Stomach (tissue), 9 donors: ENCODE results near the gene PPP1R9A. TPM values are rescaled to one million over a fixed set of nuclear protein-coding genes. Genes with fewer than 3 reads are reported as not detected.

ENCODE experiments used
- DNase-seq, 2 donors: peaks; one replicate each; pipeline versions ENCODE4 v3.0.0 to v3.0.0-alpha.2; 2013 to 2019
- H3K27ac ChIP-seq, 5 donors: fragments of 200-600 bp in 4 of 5; sonication (generic) in 4 of 5; one replicate each; pipeline ENCODE4 v1.5.1; 2013 to 2019; ENCODE audit warnings: mild to moderate bottlenecking in 1 of 5, moderate library complexity in 1 of 5
- H3K27me3 ChIP-seq, 3 donors: fragments of 200-600 bp; sonication (generic); one replicate each; pipeline ENCODE4 v1.5.1; 2017 to 2019; ENCODE audit warnings: mixed run types in 1 of 3
- H3K36me3 ChIP-seq, 4 donors: fragments of 200-600 bp; sonication (generic); 1 replicate in 3 of 4; 2 replicates in 1 of 4; pipeline ENCODE4 v1.5.1; 2016 to 2019
- H3K4me1 ChIP-seq, 4 donors: fragments of 200-600 bp; sonication (generic); one replicate each; pipeline ENCODE4 v1.5.1; 2016 to 2019
- H3K4me3 ChIP-seq, 4 donors: fragments of 200-600 bp; sonication (generic) in 3 of 4; one replicate each; pipeline ENCODE4 v1.5.1; 2016 to 2019; ENCODE audit warnings: mild to moderate bottlenecking in 1 of 4
- H3K9me3 ChIP-seq, 4 donors: fragments of 200-600 bp; sonication (generic); one replicate each; pipeline ENCODE4 v1.5.1; 2016 to 2019
- EP300 ChIP-seq: sonication (generic); formaldehyde crosslinking; IDR thresholded peaks from one replicate; pipeline ENCODE4 v1.6.1; 2017; ENCODE audit warnings: antibody characterized with exemption
- POLR2A ChIP-seq, 4 donors: fragments of 450-650 bp; IDR thresholded peaks; one replicate each; pipeline ENCODE4 v1.6.1; 2016; ENCODE audit warnings: antibody characterized with exemption in 4 of 4, control low read depth in 2 of 4, mild to moderate bottlenecking in 1 of 4, moderate library complexity in 1 of 4
- POLR2AphosphoS5 ChIP-seq, 3 donors: sonication (generic); formaldehyde crosslinking; IDR thresholded peaks; one replicate each; pipeline ENCODE4 v1.6.1; 2016; ENCODE audit warnings: antibody characterized with exemption in 3 of 3
- WGBS, 5 donors: extraction: QIAGEN DNeasy Blood & Tissue Kit in 3 of 5; methylation state at CpG; one replicate each; pipeline versions ENCODE4 v1.1.5 to v1.1.7; 2013 to 2018; 5-methylcytosine and 5-hydroxymethylcytosine counted together
- intact Hi-C: fragments of 100-400 bp; cut with DNase I; formaldehyde crosslinking; loops from one replicate; pipeline ENCODE4 v1.15.1; 2023; ENCODE audit warnings: low total_unique reads
- polyA plus RNA-seq, 3 donors: library from polyadenylated mRNA; stranded (reverse); fragments of 200-250 nt; gene quantifications; one replicate each; pipeline ENCODE4 v1.2.3, GENCODE V29; 2013
- total RNA-seq, 5 donors: library from RNA; depleted of rRNA; stranded (reverse); fragments of >200 nt; gene quantifications; one replicate each; pipeline versions ENCODE4 v1.1.0 to v1.2.3, GENCODE V29; 2014 to 2016
- TF ChIP-seq, protein P1 (sequence below), 7 experiments: fragments of 450-650 bp in 4 of 7; fragments of 200-600 bp in 3 of 7; sonication (generic) in 3 of 7; IDR thresholded peaks; one replicate each; pipeline ENCODE4 v1.5.1; 2016 to 2019; ENCODE audit warnings: antibody characterized with exemption in 7 of 7, control low read depth in 2 of 7, mild to moderate bottlenecking in 1 of 7
- donor health status: healthy with polysubstance abuse.
- donor health status: Bipolar disorder and iron deficiency.
- donor health status: healthy.

The PPP1R9A gene
- total and polyA plus RNA-seq, 8 donors, result 1.4 to 37.1 (median 12.5) TPM

DNA sequence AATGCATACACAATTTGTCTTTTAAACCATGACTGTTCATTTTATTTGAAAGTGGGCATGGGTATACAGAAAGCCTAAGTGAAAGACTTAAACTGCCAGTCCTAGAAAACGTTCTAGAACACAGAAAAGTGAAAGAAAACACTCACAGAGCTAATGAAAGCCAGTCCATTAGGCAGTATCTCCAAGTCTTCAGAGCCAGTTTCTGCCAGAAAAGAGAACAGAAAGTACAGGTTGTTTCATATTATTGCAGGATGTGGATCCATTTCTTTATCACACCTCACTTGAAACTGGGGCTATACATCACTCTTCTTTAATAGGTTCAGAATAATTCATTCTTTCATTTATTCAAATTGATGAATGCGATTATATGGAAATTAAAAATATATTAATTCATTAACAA, 409.2 kb downstream of the PPP1R9A start:
- Histone ChIP-seq H3K4me1 (no peaks in the 10 kb centered on the region), H3K36me3 (no peaks in the 10 kb centered on the region), H3K27me3 (no peaks in the 10 kb centered on the region), H3K9me3 (no peaks in the 10 kb centered on the region), H3K4me3 (no peak overlapping the region), H3K27ac (no peak overlapping the region)
- intact Hi-C loops, result no loop called here
- TF ChIP-seq, protein P1, sequence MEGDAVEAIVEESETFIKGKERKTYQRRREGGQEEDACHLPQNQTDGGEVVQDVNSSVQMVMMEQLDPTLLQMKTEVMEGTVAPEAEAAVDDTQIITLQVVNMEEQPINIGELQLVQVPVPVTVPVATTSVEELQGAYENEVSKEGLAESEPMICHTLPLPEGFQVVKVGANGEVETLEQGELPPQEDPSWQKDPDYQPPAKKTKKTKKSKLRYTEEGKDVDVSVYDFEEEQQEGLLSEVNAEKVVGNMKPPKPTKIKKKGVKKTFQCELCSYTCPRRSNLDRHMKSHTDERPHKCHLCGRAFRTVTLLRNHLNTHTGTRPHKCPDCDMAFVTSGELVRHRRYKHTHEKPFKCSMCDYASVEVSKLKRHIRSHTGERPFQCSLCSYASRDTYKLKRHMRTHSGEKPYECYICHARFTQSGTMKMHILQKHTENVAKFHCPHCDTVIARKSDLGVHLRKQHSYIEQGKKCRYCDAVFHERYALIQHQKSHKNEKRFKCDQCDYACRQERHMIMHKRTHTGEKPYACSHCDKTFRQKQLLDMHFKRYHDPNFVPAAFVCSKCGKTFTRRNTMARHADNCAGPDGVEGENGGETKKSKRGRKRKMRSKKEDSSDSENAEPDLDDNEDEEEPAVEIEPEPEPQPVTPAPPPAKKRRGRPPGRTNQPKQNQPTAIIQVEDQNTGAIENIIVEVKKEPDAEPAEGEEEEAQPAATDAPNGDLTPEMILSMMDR (IDR thresholded peaks at IDR 0.05), result no peak
- TF ChIP-seq POLR2AphosphoS5 (IDR thresholded peaks at IDR 0.05) (no peak), POLR2A (IDR thresholded peaks at IDR 0.05) (no peak), EP300 (no peak)
- DNase-seq, result no peak
- 77 to 88% (median 83%) methylated on average over 2 of the region's 2 CpGs for whole genome bisulfite sequencing, 5 donors

DNA sequence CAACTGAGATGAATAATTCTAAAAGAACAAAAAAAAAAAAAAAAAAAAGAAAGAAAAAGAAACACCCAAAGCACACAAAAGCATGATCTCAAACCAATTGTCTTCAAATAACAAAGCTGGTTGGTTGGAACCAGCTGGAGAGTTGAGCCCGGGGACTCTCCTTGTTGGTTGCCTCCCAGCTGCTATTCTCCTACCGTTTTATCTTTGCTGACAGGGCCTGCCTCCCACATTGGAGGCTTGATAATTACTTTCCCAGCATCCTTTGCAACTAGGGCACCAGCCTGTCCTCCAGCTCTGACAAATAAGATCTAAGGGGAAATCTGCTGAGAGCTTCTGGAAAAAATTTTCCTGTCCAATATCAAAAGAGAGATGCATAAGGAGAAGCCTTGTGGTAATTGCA, 410.2 kb downstream of the PPP1R9A start:
- no peaks in the 10 kb centered on the region for H3K27me3 ChIP-seq
- 39 to 55% (median 43%) methylated on average over 2 of the region's 2 CpGs for WGBS, 5 donors
- no peaks in the 10 kb centered on the region for H3K36me3 ChIP-seq
- H3K4me3 ChIP-seq, result no peak overlapping the region
- no peaks in the 10 kb centered on the region for H3K9me3 ChIP-seq
- no peaks in the 10 kb centered on the region for H3K4me1 ChIP-seq
- intact Hi-C loops, result no loop called here
- no peak overlapping the region for H3K27ac ChIP-seq
- TF ChIP-seq POLR2A (IDR thresholded peaks at IDR 0.05) (no peak), POLR2AphosphoS5 (IDR thresholded peaks at IDR 0.05) (no peak), EP300 (no peak)
- TF ChIP-seq, protein P1 (IDR thresholded peaks at IDR 0.05), result no peak
- DNase-seq, result no peak

DNA sequence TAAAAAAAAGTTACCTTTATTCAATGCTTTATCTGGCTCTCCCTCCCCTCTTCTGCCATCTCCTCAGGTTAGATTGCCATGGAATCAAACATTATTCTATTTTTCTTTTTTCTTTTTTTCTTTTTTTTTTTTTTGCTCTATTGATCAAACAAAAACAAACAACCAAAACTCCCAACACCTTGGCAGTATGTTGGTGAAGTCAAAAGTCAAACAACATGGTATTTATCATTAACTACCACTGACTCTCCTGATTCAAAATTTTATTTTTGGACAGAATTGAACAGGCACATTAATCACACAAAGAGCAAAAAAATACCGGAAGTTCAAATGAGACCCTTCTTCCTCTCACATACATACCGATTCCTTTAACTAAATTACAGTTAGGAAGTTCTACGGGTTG, 410.6 kb downstream of the PPP1R9A start:
- H3K36me3 ChIP-seq, result no peaks in the 10 kb centered on the region
- intact Hi-C loops, result no loop called here
- no peaks in the 10 kb centered on the region for H3K4me1 ChIP-seq
- no peak overlapping the region for H3K27ac ChIP-seq
- H3K27me3 ChIP-seq, result no peaks in the 10 kb centered on the region
- H3K9me3 ChIP-seq, result no peaks in the 10 kb centered on the region
- DNase-seq, result no peak
- no peak overlapping the region for H3K4me3 ChIP-seq
- TF ChIP-seq POLR2A (IDR thresholded peaks at IDR 0.05), result no peak
- 72 to 86% (median 79%) methylated on average over 3 of the region's 3 CpGs for WGBS, 5 donors

DNA sequence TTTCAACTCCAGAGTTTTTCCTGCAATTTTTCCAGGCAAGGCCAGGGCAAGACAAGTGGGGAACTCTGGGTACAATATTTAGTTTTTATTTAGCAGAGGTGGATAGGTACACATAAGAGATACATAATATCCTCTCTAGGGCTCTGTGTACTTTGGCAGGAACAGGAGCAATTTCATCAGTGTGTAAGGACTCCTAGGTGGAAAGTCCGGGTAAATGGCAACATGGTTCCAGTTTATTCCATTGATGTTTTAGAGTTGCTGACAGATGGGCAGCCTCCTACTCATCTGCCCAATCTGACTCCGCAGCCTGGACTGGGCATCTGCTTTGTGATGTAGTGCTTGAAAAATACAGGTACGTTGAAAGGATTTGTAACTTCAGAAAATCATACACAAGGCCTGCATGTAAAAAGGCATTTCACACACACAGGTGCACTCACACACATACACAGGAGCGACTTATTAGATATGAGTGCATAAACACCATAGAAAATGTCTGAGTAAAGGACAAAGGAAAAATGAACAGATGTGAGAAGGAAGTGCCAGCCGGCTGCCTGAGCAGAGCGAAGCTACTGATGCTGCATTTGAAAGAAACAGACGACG, 411.2 kb downstream of the PPP1R9A start:
- WGBS, 5 donors, result 82 to 89% (median 85%) methylated on average over 8 of the region's 8 CpGs
- intact Hi-C loops, result no loop called here
- TF ChIP-seq POLR2AphosphoS5 (IDR thresholded peaks at IDR 0.05) (no peak), POLR2A (IDR thresholded peaks at IDR 0.05) (no peak), EP300 (no peak)
- TF ChIP-seq, protein P1 (IDR thresholded peaks at IDR 0.05), result no peak

DNA sequence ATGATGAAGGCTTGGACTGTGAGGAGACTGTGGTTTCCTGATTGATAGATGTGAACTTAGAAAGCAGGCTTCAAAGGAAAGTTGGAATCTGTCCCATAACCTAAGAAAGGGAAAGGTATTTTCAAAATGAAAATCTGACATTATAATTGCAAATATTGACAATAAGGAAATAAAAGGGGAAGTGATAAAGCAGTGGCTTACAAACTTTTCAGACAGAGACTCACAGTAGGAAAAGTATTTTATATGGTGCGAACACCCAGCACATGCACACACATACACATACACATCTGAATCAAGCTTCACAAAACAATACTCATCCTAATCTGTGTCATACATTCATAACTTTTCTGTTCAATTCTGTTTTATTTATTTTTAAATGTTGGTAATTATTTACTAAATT, 412.2 kb downstream of the PPP1R9A start:
- H3K27me3 ChIP-seq, result peaks cover 0 to 8% (median 5%) of the 10 kb centered on the region in 3 donors
- H3K36me3 ChIP-seq, result no peaks in the 10 kb centered on the region
- intact Hi-C loops, result no loop called here
- H3K27ac ChIP-seq, result no peak overlapping the region
- no peak overlapping the region for H3K4me3 ChIP-seq
- 39 to 70% (median 47%) methylated on average over 1 of the region's 1 CpG for WGBS, 5 donors
- H3K4me1 ChIP-seq, result peaks cover 0 to 3% (median 0%) of the 10 kb centered on the region in 4 donors
- TF ChIP-seq, protein P1 (IDR thresholded peaks at IDR 0.05), result no peak
- TF ChIP-seq POLR2A (IDR thresholded peaks at IDR 0.05) (no peak), POLR2AphosphoS5 (IDR thresholded peaks at IDR 0.05) (no peak), EP300 (no peak)
- DNase-seq, result no peak
- no peaks in the 10 kb centered on the region for H3K9me3 ChIP-seq

More for the DNA sequence above, 411.2 kb downstream of the PPP1R9A start:
- Histone ChIP-seq H3K27ac (no peak overlapping the region), H3K4me3 (no peak overlapping the region), H3K9me3 (no peaks in the 10 kb centered on the region), H3K4me1 (no peaks in the 10 kb centered on the region), H3K36me3 (no peaks in the 10 kb centered on the region), H3K27me3 (no peaks in the 10 kb centered on the region)
- no peak for DNase-seq
